GM19372 (cell line): ENCODE results near the gene PODXL.

Source experiments
- ATAC-seq: cut with Tn5 transposase; IDR thresholded peaks from one replicate; pipeline ENCODE4 v1.9.1; 2021; ENCODE audit warnings: mild to moderate bottlenecking, low read depth, moderate library complexity; ENCODE audit not compliant: unreplicated experiment

Gene PODXL

GRCh38 chr7:131568510-131568909 is 12.1 kb upstream of the PODXL start:
- no peak for ATAC-seq

GRCh38 chr7:131564640-131565039 is 8.2 kb upstream of the PODXL start:
- ATAC-seq, result no peak

- no peak for ATAC-seq
These were observed 7.5 kb upstream of the PODXL start for GRCh38 chr7:131563918-131564317.

- no peak for ATAC-seq
These were observed 6.5 kb upstream of the PODXL start for GRCh38 chr7:131562941-131563340.

GRCh38 chr7:131560061-131560460 is 3.6 kb upstream of the PODXL start:
- ATAC-seq, result no peak

GRCh38 chr7:131557652-131558385 is 1.4 kb upstream of the PODXL start:
- ATAC-seq, result no peak

GRCh38 chr7:131556909-131557651 is 652 bp upstream of the PODXL start:
- no peak for ATAC-seq

- no peak for ATAC-seq
These were observed 826 bp downstream of the PODXL start for GRCh38 chr7:131555552-131556052.

GRCh38 chr7:131554880-131555516 is 1.4 kb downstream of the PODXL start:
- no peak for ATAC-seq

GRCh38 chr7:131553931-131554330 is 2.5 kb downstream of the PODXL start:
- ATAC-seq, result no peak

GRCh38 chr7:131552053-131552452 is 4.4 kb downstream of the PODXL start:
- ATAC-seq, result no peak

- no peak for ATAC-seq
These were observed 5.6 kb downstream of the PODXL start for GRCh38 chr7:131550846-131551245.

- no peak for ATAC-seq
These were observed 8.1 kb downstream of the PODXL start for GRCh38 chr7:131548371-131548770.

- ATAC-seq, result no peak
These were observed 8.8 kb downstream of the PODXL start for GRCh38 chr7:131547589-131547988.

GRCh38 chr7:131546583-131547141 is 9.8 kb downstream of the PODXL start:
- ATAC-seq, result no peak

- no peak for ATAC-seq
These were observed 10.3 kb downstream of the PODXL start for GRCh38 chr7:131546126-131546525.

GRCh38 chr7:131544449-131545301 is 11.8 kb downstream of the PODXL start:
- no peak for ATAC-seq

GRCh38 chr7:131544021-131544420 is 12.4 kb downstream of the PODXL start:
- ATAC-seq, result no peak

- no peak for ATAC-seq
These were observed 13.1 kb downstream of the PODXL start for GRCh38 chr7:131543298-131543697.

GRCh38 chr7:131540491-131541162 is 15.8 kb downstream of the PODXL start:
- ATAC-seq, result no peak
